Measurements from ENCODE around the gene TMEM223.
"Not testable (repeated sequence)": the region's sequence is repeated elsewhere in the genome, so short reads cannot be mapped to it uniquely, and the experiment has no call there.

TMEM223 gene

DNA sequence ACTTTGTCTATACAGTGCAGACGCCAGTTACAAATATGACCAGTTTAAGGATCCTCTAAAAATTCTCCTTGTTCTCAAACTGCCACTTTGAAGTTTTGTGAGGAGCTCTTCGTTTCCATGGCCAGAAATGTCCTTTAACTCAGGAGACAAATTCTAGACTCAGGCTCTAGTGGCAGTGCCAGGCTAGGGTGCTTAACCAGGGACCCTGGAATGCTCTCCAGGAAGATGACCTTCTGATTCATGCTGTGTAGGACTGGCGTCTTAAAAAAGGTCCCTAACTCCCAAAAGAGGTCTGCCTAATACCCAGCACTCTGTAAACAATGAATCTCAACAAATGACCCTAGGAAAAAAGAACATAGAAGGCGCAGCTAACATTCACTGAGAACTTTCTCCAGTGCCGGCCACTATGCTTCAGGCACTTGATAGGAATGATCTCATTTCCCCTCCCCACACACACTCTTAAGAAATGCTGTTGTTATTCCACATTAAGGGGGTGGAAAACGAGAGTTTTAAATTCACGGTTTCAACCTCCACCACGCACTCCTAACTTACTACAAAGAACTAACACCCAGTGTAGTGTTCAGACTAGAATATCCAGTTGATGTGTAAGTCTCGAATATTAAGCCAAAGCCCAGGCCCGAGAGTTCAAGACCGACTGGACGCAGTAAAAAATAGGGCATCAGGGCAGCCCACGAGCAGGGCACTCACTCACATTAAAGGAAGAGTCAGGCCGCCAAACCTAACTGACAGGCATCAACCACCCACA, 12.7 kb upstream of the TMEM223 start:
- no peak for DNase-seq (ENCODE audit: low read depth in 1 of 2, low spot score in 1 of 2)

DNA sequence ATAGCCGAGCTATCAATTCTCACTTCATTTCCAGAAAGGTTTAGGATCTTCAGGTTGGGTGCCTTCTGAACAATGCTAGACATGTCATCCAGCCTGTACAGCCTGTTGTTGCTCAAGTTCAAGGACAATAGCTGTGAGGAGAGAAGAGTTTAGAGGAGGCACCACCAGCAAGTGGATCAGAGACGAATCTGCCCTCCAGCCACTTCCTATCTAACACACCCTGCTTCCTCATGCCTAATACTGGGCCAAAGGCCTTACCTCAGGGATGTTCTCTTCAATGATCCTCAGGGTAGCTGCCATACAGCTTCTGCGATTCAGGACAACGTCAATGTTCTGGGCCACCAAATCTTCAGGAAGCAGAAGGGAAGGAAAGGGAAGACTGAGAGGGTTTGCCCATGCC, 9.3 kb upstream of the TMEM223 start:
- DNase-seq (ENCODE audit: low read depth in 1 of 2, low spot score in 1 of 2), result no peak

DNA sequence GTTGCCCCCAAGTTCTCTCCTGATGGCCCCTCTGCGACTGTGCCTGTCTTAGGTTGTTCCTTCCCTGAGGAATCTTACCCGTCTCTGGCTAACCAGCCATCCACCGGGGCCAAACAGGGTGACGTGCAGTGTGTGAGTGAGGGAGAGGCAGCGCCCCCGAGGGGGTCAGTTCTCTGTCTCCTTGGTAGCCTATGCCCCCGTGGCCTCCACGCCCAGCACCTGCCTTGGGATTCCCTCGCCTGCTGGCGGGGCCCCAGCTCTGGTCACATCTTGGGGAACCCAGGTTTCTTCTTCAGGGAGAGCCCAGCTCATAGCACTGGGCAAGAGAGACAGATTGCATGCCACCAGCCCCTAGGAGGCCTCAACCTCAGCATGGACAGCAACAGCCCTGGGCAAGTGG, 7.7 kb upstream of the TMEM223 start:
- DNase-seq (ENCODE audit: low read depth in 1 of 2, low spot score in 1 of 2), result no peak

DNA sequence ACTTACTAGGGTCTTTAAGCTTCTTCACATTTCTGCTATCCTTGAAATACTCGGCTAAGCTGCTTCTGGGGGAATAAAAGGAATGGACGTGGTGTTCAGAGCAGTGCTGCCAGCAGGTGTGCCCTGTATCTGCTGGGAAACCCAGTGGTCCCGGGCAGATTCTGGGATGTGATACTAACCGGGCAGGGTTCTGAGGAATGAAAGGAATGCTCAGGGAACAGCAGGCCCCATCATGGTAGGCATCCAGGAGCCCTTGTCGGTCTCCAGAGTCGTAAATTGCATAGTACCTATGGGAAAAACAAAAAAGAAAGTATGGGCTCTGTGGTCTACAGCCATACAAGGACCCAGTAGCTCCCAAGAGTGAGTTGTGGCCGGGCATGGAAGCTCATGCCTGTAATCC, 4.5 kb upstream of the TMEM223 start:
- DNase-seq (ENCODE audit: low read depth in 1 of 2, low spot score in 1 of 2), result no peak

- DNase-seq (ENCODE audit: low read depth in 1 of 2, low spot score in 1 of 2), result no peak
Observed at GRCh38 chr11:62794201-62794775, 2.5 kb upstream of the TMEM223 start.

DNA sequence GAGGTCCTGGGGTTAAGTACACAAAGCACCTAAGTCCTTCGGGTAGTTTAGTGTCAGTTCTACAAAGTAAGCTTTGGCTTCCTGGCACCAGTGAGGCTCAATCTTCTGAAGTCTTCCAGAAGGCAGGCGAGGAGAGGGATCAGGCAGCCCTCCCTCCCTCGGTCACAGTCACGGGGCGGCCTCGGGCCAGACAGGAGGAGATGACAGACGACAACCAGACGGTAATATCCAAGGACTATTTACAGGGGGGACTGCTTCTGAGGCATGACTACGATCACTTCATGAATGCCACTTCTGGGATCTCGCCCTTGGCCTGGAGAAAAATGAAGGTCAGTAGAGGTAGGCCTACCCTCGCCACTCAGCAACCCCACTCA, 383 bp upstream of the TMEM223 start:
- DNase-seq (ENCODE audit: low read depth in 1 of 2, low spot score in 1 of 2), result no peak

DNA sequence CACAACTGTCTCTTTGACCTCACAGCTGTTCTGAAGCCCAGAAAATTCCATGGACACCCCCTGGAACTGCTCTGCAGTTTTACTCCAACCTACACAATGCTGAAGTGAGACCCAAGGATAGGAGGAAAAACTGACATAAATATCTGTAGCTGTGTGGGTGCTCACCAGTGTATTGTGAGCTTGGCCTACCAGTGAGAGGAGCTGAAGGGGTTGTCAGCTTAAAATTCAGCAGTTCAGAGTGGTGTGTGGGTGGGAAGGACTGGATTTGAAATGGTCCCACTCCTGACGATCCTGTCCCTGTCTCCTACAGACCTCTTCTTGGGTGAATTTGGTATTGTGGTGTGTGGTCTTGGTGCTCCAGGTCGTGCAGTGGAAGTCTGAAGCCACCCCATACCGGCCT, 2.2 kb downstream of the TMEM223 start:
- no peak for DNase-seq (ENCODE audit: low read depth in 1 of 2, low spot score in 1 of 2)

DNA sequence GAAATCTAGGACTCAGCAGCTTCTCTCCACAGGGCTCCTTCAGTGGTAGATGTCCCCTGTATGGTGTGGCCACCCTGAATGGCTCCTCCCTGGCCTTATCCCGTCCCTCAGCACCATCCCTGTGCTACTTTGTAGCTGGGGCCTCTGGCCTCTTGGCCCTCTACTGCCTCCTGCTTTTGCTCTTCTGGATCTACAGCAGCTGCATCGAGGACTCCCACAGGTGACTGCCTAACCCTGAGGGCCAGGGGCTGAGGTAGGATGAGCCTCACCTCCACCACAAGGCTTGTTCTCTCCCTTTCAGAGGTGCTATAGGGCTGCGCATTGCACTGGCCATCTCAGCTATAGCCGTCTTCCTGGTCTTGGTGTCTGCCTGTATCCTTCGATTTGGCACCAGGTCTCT, 2.8 kb downstream of the TMEM223 start:
- DNase-seq (ENCODE audit: low read depth in 1 of 2, low spot score in 1 of 2), result no peak

DNA sequence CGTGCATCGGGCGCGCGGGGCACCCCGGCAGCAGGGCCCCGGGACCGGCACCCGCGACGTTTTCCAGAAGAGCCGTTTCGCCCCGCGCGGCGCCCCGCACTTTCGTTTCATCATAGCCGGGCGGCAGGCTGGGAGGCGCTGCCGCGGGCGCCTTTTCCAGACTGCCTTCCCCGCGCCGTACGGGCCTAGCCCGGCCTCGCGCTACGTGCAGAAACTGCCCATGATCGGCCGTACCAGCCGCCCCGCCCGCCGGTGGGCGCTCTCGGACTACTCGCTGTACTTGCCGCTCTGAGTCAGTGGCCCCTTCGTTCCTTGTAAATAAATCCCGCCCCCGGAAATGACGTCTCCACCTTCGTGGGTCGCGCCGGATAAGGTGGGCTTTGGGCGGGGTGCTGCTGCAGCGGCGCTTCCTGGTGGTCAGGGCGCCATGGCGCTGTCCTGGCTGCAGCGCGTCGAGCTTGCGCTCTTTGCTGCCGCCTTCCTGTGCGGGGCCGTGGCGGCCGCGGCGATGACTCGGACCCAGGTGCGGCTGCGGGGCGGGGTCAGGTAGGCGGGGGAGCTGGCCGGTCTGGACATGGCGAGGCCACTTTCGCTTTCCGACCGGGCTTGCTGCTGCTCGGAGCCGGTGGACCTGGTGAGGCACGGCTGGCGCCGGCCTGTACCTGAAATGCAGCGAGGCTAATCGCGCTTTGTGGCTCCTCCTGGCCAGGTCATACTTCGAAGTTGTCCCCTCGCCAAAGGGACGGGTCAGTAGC, 4.6 kb downstream of the TMEM223 start, which contains the start of gene TMEM179B:
TSS of gene TMEM179B (plus strand) at position 398 of the 755 bp plus-strand sequence. CDS start at position 428, 30 bp downstream.
- peak; percentile 91 to 92 for DNase-seq (ENCODE audit: low read depth in 1 of 2, low spot score in 1 of 2)

GRCh38 chr11:62786318-62787004, 5.3 kb downstream of the TMEM223 start:
- peak; percentile 72 to 77 for DNase-seq (ENCODE audit: low read depth in 1 of 2, low spot score in 1 of 2)

DNA sequence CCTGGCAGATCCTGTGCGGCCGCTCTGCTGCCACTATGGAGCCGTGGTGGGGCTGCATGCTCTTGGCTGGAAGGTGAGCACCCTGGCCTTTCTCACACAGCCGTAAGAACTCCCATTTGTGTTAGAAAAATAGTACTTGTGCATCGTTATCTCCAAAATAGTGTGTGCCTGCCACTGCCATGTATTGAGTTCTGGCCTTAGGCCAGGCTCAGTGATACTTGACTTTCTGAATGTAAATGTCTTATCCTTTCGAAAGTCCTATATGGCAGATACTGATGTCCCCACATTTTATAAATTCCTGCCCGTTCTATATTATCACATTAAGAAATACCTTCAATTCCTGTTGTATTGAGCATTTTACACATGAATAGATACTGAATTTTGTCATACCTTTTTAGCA, 9.1 kb downstream of the TMEM223 start:
- DNase-seq (ENCODE audit: low read depth in 1 of 2, low spot score in 1 of 2), result no peak

- DNase-seq (ENCODE audit: low read depth in 1 of 2, low spot score in 1 of 2), result no peak
Observed at GRCh38 chr11:62778441-62778840, 13.4 kb downstream of the TMEM223 start.

DNA sequence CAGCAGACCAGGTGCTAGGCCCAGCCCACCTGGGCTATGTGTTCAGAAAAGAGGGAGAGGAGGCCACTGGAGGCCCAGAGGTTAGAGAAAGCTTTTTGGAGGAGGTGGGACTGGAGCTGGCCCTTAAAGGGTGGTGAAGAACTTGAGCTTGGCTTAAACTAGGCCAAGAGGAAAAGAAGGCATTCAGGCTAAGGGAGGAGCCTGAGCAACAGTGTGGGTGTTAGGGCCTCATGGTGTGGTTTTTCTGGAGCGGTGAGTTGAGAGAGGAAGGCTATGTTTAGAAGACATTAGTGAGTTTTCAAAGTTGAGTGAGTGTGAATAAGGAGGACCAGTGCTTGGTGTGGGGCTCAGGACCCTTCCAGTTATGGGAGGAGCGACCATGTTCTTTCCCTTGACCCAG, 14.4 kb downstream of the TMEM223 start:
- DNase-seq (ENCODE audit: low read depth in 1 of 2, low spot score in 1 of 2), result no peak

- DNase-seq (ENCODE audit: low read depth in 1 of 2, low spot score in 1 of 2), result no peak
Observed at GRCh38 chr11:62775646-62776045, 16.2 kb downstream of the TMEM223 start.

GRCh38 chr11:62774407-62774806, 17.4 kb downstream of the TMEM223 start:
- no peak for DNase-seq (ENCODE audit: low read depth in 1 of 2, low spot score in 1 of 2)

- DNase-seq (ENCODE audit: low read depth in 1 of 2, low spot score in 1 of 2), result peak; percentile 83 to 86
Observed at GRCh38 chr11:62771144-62772021, 20.4 kb downstream of the TMEM223 start, which contains the start of gene TAF6L. Gene TAF6L, plus strand, starts transcription at chr11:62771396. Its CDS starts 4,388 bp downstream, at chr11:62775784.

DNA sequence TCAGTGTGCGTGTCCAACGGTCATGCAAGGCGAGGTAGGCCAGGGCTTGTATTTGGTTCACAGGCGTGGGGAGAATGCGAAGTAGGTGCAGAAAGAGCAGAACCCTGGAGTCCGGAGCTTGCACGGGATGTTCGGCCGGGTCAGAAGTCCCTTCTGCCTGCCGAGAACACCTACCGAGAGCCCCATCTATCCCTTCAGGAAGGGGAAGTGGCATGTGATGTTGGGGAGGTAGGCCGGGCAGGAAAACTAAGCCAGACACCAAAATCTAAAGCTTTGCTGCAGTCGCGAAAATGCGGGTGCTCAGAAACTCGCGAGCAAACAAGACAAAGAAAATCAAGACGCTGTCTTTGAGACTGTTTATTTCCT, 21.0 kb downstream of the TMEM223 start:
- DNase-seq (ENCODE audit: low read depth in 1 of 2, low spot score in 1 of 2), result no peak

GRCh38 chr11:62760867-62761227, 31.0 kb downstream of the TMEM223 start:
- not testable (repeated sequence) for DNase-seq (ENCODE audit: low read depth in 1 of 2, low spot score in 1 of 2)

DNA sequence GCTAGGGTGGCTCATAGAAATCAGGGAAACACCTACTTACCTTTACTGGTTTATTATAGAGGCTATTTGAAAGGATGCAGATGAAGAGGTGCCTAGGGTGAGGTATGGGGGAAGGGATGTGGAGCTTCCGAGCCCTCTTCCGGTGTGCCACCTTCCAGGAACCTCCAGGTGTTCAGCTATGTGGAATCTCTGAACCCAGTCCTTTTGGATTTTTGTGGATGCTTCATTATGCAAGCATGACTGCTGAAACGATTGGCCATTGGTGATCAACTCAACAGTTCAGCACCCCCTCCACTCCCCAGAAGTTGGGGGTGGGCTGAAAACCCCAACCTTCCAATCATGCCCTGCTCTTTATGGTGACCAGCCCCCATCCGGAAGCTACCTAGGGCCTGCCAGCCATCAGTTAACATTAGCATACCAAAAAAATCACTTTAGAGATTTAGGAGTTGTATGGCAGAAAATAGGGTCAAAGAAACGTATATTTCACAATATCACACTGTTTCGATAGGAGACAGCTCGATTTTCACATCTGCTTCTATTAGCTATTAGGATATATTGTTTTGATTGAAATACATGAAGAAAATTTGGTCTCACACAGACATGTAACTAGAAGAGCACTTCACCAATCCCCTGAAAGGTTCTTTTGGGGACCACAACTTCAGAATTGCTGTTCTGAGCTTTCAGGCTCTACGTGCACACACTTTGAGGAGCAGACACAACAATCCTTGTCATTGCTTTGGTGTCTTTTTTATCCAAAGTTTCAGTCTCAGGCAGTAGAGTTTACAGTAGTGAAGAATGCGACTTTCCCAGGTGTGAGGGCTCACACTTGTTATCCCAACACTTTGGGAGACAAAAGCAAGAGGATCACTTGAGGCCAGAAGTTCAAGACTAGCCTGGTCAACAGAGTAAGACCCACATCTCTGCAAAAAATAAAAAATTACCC, 33.7 kb downstream of the TMEM223 start:
- no peak for DNase-seq (ENCODE audit: low read depth in 1 of 2, low spot score in 1 of 2)

Data from stimulated activated CD4-positive, alpha-beta T cell treated with anti-CD3 and anti-CD28 coated beads, Interleukin-15, amount 100 ng/mL, for 1 hour (primary cell).